SH-SY5Y (cell line): ENCODE data around the gene CHRND.

ENCODE experiments used
- GATA2 ChIP-seq: IDR thresholded peaks from 2 replicates; pipeline ENCODE4 v1.6.1; 2011; ENCODE audit warnings: mild to moderate bottlenecking, low read depth, low read length
- GATA3 ChIP-seq: IDR thresholded peaks from 2 replicates; pipeline ENCODE4 v1.6.1; 2011; ENCODE audit warnings: low read depth, mild to moderate bottlenecking, low read length, moderate library complexity

- no peak for TF ChIP-seq GATA3
- no peak for TF ChIP-seq GATA2
These were observed 3.9 kb upstream of the CHRND start for GRCh38 chr2:232521959-232522622.
